NCI-H146 treated with DMSO at 0.1 percent for 48 hours (cell line): ENCODE results near the gene PAGR1.
"Not testable (repeated sequence)": the region's sequence is repeated elsewhere in the genome, so short reads cannot be mapped to it uniquely, and the experiment has no call there.

Experiments used
- DNase-seq: peaks from one replicate; lab custom pipeline; 2025; ENCODE audit not compliant: unreplicated experiment; lab: John Stamatoyannopoulos, UW

PAGR1 gene

DNA sequence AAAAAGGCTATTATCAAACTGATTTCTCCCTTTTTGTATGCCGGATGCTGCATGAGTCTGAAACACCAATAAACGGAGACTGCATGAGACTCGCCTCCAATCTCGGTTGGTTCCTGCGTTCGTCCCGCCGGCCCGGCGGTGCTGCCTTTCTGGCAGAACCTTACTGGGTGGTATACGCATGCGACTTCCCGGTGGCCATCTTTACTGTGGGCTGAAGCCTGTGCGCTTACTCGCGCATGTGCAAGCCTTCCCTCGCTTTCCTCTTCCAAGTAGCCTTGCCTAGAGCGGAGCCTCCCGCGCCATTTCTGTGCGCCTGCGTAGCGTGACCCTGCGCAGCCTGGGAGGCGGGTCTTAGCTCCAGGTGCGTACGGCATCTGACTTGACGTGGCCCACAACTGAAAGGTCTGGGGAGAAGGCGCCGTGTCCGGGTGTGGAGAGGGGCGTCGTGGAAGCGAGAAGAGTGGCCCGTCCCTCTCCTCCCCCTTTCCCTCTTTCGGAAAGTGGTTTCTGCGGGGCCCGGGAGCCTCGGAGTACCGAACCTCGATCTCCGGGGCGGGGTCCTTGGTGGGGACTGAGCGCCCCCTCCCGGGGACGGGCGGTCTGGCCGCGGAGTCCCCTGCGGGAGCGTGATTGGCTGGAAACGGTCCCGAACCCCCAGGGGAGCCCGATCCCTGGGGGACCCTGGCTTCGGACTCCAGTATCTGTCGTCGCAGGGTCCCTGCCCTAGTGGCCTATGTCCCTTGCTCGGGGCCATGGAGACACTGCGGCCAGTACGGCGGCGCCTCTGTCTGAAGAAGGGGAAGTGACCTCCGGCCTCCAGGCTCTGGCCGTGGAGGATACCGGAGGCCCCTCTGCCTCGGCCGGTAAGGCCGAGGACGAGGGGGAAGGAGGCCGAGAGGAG is at the start of gene PAGR1:
Gene PAGR1 (plus strand): TSS at position 360 of the 901 bp plus-strand sequence. CDS start 374 bp downstream, at position 734.
- peak; percentile 99 for DNase-seq

DNA sequence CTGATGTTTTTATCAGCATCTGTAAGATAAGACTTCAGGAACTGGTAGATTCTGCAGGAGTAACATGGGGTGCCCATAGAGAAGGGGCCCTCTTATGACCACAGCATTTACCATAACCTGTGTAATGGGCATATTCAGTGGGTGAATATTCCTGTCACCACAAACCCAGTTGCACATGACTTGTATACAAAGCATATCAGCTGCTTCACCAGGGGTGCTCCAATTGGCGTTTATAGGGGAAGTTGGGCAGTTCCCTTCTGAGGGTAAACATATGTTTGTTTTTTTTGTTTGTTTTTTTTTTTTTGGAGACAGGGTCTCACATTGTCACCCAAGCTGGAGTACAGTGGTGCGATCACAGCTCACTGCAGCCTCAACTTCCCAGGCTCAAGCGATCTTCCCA is 49.4 kb upstream of the PAGR1 start:
- DNase-seq = no peak

DNA sequence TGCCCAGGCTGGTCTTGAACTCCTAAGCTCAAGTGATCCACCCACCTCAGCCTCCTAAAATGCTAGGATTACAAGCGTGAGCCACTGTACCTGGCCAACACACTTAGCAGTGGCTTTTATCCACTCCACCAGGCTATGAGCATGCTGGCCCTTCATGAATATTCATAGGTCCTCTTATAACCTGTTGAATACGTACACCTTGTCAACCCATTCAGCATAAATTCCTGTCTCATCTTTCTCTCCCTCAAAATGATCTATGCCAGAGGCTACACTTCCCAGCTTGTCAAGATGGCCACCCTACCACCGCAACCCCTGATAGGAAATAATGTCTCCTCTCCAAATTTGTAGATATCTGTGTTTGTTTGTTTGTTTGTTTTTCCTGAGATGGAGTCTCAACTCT is 48.9 kb upstream of the PAGR1 start:
- no peak for DNase-seq

- no peak for DNase-seq
Observed at GRCh38 chr16:29769507-29769906, 46.4 kb upstream of the PAGR1 start.

GRCh38 chr16:29770250-29770929 is 45.6 kb upstream of the PAGR1 start:
- DNase-seq = peak; percentile 64

DNA sequence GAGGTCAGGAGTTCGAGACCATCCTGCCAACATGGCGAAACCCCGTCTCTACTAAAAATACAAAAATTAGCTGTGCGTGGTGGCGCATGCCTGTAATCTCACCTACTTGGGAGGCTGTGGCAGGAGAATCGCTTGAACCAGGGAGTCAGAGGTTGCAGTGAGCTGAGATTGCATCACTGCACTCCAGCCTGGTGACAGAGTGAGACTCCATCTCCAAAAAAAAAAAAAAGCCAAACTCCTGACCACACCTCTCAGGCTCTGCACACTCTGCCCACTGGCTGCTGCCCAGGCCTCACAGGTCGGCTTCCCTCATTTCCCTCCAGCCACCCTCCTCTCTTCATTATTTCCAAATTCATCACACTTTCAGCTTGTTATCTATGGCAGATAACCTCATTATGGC is 43.6 kb upstream of the PAGR1 start:
- DNase-seq = not testable (repeated sequence)

- DNase-seq = no peak
Observed at GRCh38 chr16:29774730-29775129, 41.2 kb upstream of the PAGR1 start.

DNA sequence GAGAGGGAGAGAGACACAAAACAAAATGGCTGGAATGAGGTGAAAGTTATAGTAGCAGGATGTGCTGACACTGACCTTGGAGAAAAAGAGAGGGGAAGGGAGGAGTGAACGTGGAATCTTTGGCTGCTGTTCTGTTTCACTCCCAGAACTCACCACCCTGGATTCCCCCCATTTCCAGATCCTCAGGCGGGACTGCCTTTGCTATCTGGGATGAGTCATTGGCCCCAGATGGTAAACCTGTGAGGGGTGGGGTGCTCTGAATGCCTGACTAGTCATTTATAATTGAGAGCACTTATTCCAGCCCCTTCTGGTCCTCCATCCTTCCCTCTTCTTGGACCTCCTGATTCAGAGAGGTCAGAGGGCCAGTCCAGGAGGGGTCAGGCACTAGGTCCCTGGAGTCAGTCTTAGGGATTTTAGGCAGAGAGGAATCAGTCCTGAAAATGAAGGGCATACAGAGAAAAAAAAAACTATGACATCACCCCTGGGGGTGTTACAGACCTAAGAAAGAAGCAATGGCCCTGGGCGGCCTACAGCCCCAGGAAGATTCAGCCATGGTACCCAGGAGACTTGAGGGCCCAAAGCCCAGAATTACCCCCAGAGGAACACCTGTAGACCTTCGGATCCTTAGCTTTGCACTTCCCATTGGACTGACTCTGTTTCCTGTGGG is 40.1 kb upstream of the PAGR1 start:
- DNase-seq = no peak

- DNase-seq = no peak
Observed at GRCh38 chr16:29777576-29778350, 38.2 kb upstream of the PAGR1 start, which contains the start of gene ZG16. Gene ZG16, plus strand, starts transcription at chr16:29778256. Its CDS starts 1,011 bp downstream, at chr16:29779267.

DNA sequence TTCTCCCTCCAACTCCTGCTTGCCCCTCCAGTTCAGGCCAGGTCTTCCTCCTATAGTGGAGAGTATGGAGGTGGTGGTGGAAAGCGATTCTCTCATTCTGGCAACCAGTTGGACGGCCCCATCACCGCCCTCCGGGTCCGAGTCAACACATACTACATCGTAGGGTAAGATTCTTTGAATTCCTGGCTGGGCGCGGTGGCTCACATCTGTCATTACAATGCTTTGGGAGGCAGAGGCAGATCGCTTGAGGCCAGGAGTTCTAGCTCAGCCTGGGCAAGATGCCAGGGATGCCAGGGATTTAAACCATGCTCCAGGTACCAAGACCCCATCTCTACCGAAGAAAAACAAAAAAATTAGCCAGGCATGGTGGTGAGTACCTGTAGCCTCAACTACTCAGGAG is 36.5 kb upstream of the PAGR1 start:
- DNase-seq = no peak

DNA sequence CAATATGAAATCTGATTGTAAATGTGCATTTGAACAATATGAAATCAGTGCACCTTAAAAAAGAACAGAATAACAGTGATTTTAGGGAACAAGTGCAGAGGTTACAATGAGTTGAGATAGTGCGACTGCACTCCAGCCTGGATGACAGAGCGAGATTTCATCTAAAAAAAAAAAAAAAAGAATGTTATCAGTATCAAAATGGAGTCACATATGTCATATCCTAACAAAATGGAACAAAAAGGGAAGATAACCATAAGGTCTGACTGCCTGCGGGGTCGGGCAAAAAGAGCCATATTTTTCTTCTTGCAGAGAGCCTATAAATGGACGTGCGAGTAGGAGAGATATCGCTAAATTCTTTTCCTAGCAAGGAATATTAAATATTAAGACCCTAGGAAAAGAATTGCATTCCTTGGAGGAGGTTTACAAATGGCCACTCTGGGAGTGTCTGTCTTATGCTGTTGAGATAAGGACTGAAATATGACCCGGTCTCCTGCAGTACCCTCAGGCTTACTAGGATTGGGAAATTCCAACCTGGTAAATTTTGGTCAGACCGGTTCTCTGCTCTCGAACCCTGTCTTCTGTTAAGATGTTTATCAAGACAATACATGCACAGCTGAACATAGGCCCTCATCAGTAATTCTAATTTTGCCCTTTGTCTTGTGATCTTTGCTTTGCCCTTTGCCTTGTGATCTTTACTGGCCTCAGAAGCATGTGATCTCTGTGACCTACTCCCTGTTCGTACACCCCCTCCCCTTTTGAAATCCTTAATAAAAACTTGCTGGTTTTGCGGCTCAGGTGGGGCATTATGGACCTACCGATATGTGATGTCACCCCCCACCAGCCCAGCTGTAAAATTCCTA is 32.6 kb upstream of the PAGR1 start:
- DNase-seq = not testable (repeated sequence)

DNA sequence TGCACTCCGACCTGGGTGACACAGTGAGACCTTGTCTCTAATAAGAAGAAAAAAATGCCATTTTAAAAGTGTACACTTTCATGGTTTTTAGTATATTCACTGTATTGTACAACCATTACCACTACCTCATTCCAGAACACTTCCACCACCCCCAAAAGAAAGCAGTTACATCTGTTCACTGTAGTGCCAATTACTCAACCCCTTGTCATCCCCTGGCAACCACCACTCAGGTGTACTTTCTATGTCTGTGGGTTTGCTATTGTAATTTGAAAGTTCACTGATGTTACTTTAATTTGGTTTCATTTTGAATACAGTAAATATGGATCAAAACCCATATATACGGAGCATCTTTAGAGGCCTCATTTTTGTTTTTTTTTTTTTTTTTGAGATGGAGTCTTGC is 31.8 kb upstream of the PAGR1 start:
- no peak for DNase-seq

DNA sequence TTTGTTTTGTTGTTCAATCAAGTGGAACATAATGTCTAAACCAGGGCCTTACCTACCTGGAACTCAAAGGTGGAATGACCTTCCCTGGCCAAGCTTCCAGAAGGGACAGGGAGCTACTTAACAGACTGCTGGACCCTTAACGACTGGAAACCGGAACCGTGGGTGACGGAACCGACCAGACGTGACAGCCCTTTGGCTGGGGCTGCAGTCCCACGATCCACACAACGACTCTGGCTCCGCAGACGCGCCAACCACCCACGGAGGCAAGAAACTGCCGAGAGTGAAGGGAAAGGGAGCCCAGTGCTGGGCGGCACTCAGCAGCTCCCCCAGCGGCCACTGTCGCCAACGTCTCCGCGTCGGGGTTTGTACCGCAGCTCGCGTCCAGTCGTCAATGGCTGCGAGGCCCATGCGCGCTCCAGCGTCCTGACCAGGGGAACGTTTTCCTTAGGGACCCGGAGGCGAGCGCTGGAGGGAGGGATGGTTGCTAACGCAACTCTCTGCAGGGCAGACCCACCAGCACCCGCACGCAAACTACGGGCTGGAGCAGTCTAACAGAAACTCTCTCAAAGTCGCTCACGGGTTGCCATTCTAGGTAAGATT is 31.0 kb upstream of the PAGR1 start:
- no peak for DNase-seq

DNA sequence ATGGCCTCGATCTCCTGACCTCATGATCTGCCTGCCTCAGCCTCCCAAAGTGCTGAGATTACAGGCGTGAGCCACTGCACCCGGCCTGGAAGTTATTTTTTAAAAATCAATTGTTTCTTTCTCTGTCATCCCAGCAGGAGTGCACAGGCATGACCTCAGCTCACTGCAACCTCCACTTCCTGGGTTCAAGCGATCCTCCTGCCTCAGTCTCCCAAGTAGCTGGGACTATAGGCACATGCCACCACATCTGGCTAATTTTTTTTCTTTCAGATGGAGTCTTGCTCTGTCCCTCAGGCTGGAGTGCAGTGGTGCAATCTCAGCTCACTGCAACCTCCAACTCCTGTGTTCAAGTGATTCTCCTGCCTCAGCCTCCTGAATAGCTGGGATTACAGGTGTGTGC is 28.8 kb upstream of the PAGR1 start:
- not testable (repeated sequence) for DNase-seq

- peak; percentile 56 for DNase-seq
Observed at GRCh38 chr16:29789775-29790182, 26.2 kb upstream of the PAGR1 start.

DNA sequence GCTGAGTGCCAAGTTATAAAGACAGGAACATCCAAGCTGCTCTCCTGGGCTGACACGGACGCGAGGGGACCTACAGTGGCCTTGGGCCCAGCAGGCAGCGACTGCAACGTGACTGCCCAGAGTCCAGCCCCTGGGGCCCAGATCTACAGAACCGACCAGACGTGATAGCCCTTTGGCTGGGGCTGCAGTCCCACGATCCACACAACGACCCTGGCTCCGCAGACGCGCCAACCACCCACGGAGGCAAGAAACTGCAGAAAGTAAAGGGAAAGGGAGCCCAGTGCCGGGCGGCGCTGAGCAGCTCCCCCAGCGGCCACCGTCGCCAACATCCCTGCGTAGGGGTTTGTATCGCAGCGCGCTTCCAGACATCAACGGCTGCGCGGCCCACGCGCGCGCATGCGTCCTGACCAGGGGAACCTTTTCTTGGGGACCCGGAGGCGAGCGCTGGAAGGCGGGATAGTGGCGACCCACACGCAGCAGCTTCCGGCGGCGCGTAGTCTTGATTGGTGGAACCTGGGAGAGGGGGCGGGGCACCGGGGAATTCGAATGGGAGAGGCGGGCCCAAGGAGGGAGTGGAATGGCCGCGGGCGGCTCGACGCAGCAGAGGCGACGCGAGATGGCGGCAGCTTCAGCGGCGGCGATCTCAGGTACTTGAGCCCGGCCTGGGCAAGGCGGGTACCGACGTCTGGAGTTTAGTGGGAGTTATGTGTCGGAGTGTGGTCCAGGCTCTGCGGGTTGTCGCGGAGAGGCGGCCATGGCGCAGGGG is 25.6 kb upstream of the PAGR1 start, which contains the start of gene KIF22:
Gene KIF22 (plus strand): TSS at position 569 of the 766 bp plus-strand sequence. CDS start 9 bp downstream, at position 578.
- peak; percentile 98 for DNase-seq

GRCh38 chr16:29790949-29791844 is 24.8 kb upstream of the PAGR1 start:
- DNase-seq = peak; percentile 56
